Gastrocnemius medialis (tissue), 4 donors: ENCODE measurements around the gene KIT. TPM values are rescaled to one million over a fixed set of nuclear protein-coding genes. Genes with fewer than 3 reads are reported as not detected.

ENCODE experiments used
- ATAC-seq, 2 donors: fragments of 150-250 bp; one replicate each; pipeline ENCODE4 v1.9.1; 2016
- DNase-seq, 2 donors: peaks; one replicate each; pipeline ENCODE4 v3.0.0-alpha.2; 2019
- H3K27ac ChIP-seq, 4 donors: fragments of 200-600 bp; sonication (generic); 1 replicate in 1 of 4; 2 replicates in 3 of 4; pipeline ENCODE4 v1.5.1; 2016 to 2018; ENCODE audit warnings: mild to moderate bottlenecking in 2 of 4, moderate library complexity in 1 of 4
- H3K27me3 ChIP-seq, 3 donors: fragments of 200-600 bp; sonication (generic) in 2 of 3; 1 replicate in 1 of 3; 2 replicates in 2 of 3; pipeline versions ENCODE4 v1.5.1 to v1.6.0; 2016 to 2019; ENCODE audit warnings: mild to moderate bottlenecking in 1 of 3, moderate library complexity in 1 of 3
- H3K36me3 ChIP-seq, 2 donors: fragments of 200-600 bp; sonication (generic) in 1 of 2; one replicate each; pipeline ENCODE4 v1.5.1; 2017 to 2018
- H3K4me1 ChIP-seq, 2 donors: fragments of 200-600 bp; sonication (generic) in 1 of 2; one replicate each; pipeline ENCODE4 v1.5.1; 2016 to 2017; ENCODE audit warnings: mild to moderate bottlenecking in 2 of 2
- H3K4me3 ChIP-seq, 4 donors: fragments of 200-600 bp; sonication (generic) in 3 of 4; 1 replicate in 1 of 4; 2 replicates in 3 of 4; pipeline ENCODE4 v1.5.1; 2016 to 2019; ENCODE audit warnings: mild to moderate bottlenecking in 2 of 4
- H3K9me3 ChIP-seq, 3 donors: fragments of 200-600 bp; sonication (generic) in 2 of 3; 1 replicate in 1 of 3; 2 replicates in 2 of 3; pipeline ENCODE4 v1.5.1; 2016 to 2019
- POLR2A ChIP-seq, 2 donors: fragments of 450-650 bp; IDR thresholded peaks; one replicate each; pipeline ENCODE4 v1.6.1; 2017; ENCODE audit warnings: antibody characterized with exemption in 2 of 2, mild to moderate bottlenecking in 2 of 2, moderate library complexity in 2 of 2
- in situ Hi-C, 4 donors: fragments of 200-750 bp; cut with MboI; loops; one replicate each; pipeline versions ENCODE4 v1.15.0 to v1.8.0; 2017; ENCODE audit warnings: low sequenced_read_pairs in 4 of 4
- intact Hi-C: fragments of 100-400 bp; cut with DNase I; formaldehyde crosslinking; loops from one replicate; pipeline ENCODE4 v1.15.1; 2023; ENCODE audit warnings: low total_unique reads
- total RNA-seq, 4 donors: library from RNA; depleted of rRNA; stranded (reverse); fragments of >200 nt; gene quantifications; one replicate each; pipeline versions ENCODE4 v1.1.0 to v1.2.3, GENCODE V29; 2016
- TF ChIP-seq, protein P1 (sequence below), 5 experiments: fragments of 450-650 bp in 3 of 5; fragments of 200-600 bp in 2 of 5; sonication (generic) in 2 of 5; IDR thresholded peaks in 4 of 5; conservative IDR thresholded peaks in 1 of 5; 1 replicate in 4 of 5; 2 replicates in 1 of 5; pipeline ENCODE4 v1.5.1; 2016 to 2019; ENCODE audit warnings: antibody characterized with exemption in 5 of 5, mild to moderate bottlenecking in 3 of 5, moderate library complexity in 3 of 5

Gene KIT
- total RNA-seq, 4 donors from 2014 or later, result 0.62 to 2.9 (median 1.9) TPM

DNA sequence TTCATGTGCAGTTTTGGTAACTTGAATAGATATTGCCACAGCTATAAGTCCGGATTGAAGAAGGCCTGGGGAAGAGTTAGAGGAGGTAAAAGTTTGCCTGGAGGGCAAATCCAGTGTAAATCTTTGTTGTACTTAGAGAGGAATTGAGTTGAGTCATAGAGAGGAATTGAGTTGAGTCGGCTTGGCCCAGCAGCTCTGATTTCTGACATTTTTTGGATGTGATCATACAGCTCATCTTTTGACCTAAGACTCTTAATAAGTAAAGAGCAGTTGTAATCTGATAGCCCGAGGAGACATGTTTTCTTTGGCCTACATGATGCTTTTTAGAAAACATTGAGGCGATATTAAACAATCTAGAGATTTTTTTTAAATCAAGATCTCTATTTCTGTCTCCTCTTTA is 3.9 kb downstream of the KIT start:
- DNase-seq, result no peak
- ATAC-seq, result no peak
- TF ChIP-seq POLR2A (IDR thresholded peaks at IDR 0.05), result no peak
- TF ChIP-seq, protein P1, sequence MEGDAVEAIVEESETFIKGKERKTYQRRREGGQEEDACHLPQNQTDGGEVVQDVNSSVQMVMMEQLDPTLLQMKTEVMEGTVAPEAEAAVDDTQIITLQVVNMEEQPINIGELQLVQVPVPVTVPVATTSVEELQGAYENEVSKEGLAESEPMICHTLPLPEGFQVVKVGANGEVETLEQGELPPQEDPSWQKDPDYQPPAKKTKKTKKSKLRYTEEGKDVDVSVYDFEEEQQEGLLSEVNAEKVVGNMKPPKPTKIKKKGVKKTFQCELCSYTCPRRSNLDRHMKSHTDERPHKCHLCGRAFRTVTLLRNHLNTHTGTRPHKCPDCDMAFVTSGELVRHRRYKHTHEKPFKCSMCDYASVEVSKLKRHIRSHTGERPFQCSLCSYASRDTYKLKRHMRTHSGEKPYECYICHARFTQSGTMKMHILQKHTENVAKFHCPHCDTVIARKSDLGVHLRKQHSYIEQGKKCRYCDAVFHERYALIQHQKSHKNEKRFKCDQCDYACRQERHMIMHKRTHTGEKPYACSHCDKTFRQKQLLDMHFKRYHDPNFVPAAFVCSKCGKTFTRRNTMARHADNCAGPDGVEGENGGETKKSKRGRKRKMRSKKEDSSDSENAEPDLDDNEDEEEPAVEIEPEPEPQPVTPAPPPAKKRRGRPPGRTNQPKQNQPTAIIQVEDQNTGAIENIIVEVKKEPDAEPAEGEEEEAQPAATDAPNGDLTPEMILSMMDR (IDR thresholded peaks at IDR 0.05 in 4 of 5, conservative IDR thresholded peaks at IDR 0.05 in 1 of 5), result no peak
- no peak overlapping the region for H3K27ac ChIP-seq
- no peak overlapping the region for H3K4me3 ChIP-seq
- H3K27me3 ChIP-seq, result peaks cover 45 to 56% (median 51%) of the 10 kb centered on the region in 3 donors
- H3K4me1 ChIP-seq, result peaks cover 4 to 25% of the 10 kb centered on the region in 2 donors
- no peaks in the 10 kb centered on the region for H3K9me3 ChIP-seq
- in situ Hi-C loops (no loop called here), intact Hi-C loops (no loop called here)
- H3K36me3 ChIP-seq, result no peaks in the 10 kb centered on the region

DNA sequence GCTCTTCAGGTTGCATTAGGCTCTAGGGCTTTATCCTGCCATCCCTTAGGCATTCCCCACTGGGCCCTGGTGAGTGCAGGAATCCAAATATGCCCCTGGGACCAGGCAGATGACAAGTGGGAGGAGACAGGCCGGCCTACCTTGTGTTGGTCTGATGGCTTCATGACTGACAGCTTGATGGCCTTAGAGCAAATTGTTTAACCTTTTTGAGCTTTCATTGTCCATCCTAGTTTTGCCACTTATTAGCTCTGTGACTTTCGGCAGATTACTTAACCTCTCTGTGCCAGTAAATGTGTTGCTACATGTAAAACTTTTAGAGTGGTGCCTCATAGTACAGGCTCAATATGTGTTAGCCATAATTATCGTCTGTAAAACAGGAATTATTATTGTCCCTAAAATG is 4.4 kb downstream of the KIT start:
- DNase-seq, result no peak
- TF ChIP-seq, protein P1 (IDR thresholded peaks at IDR 0.05 in 4 of 5, conservative IDR thresholded peaks at IDR 0.05 in 1 of 5), result no peak
- TF ChIP-seq POLR2A (IDR thresholded peaks at IDR 0.05), result no peak
- Histone ChIP-seq H3K36me3 (no peaks in the 10 kb centered on the region), H3K27ac (no peak overlapping the region), H3K27me3 (peaks cover 45 to 56% (median 51%) of the 10 kb centered on the region in 3 donors), H3K4me3 (no peak overlapping the region), H3K4me1 (peaks cover 4 to 25% of the 10 kb centered on the region in 2 donors), H3K9me3 (no peaks in the 10 kb centered on the region)
- ATAC-seq, result no peak
- in situ Hi-C loops (no loop called here), intact Hi-C loops (no loop called here)

DNA sequence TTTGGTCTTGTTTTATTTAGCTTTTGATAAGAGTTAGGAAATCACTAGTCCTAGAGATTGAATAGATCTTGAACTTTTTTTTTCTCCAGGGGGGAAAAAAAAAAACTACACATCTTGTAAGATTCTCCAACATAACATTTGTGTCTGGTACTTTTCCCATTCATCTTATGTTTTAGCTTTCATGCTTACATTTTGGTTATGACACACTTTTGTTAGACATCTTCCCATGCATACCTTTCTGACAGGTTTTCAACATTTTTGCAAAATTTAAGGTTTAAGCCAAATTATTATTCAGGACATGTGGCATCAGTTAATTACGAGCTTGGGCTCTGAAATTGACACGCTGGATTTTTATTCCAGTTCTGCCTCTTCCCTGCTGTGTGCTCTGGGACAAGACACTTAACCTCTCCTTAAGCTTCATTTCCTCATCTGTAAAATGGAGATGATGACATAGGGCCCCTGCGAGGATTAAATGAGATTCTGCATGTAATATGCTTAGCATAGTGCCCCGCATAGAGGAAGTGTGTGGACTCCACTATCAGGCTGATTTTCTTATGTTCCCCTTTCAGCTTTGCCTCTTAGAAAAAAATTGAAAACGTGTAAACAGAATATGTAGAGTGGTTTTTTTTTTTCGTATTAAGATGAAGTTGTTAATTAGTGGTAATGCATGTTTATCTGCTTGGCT is 5.3 kb downstream of the KIT start:
- Histone ChIP-seq H3K4me1 (peaks cover 4 to 17% of the 10 kb centered on the region in 2 donors), H3K27me3 (peaks cover 42 to 48% (median 42%) of the 10 kb centered on the region in 3 donors)
- intact Hi-C loops, result no loop called here

DNA sequence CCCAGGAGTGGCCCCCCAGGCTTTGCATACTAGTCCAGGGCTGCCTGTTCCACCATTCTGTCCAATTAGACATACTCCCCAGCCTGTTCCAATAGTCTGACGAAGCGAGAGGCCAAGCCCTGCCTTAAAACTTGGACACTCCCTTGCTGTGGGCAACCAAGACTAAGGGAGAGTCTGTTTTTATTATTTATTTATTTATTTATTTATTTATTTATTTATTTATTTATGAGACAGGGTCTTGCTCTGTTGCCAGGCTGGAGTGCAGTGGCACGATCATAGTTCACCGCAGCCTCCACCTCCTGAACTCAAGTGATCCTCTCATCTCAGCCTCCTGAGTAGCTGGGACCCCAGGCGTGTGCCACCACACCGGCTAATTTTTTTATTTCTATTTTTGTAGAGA is 6.6 kb downstream of the KIT start:
- Histone ChIP-seq H3K27me3 (peaks cover 30 to 36% (median 33%) of the 10 kb centered on the region in 3 donors), H3K4me3 (no peak overlapping the region), H3K27ac (no peak overlapping the region), H3K36me3 (no peaks in the 10 kb centered on the region), H3K4me1 (peaks cover 0 to 3% of the 10 kb centered on the region in 2 donors), H3K9me3 (no peaks in the 10 kb centered on the region)
- DNase-seq (no peak), ATAC-seq (no peak)
- TF ChIP-seq, protein P1 (IDR thresholded peaks at IDR 0.05 in 4 of 5, conservative IDR thresholded peaks at IDR 0.05 in 1 of 5), result no peak
- no peak for TF ChIP-seq POLR2A (IDR thresholded peaks at IDR 0.05)
- in situ Hi-C loops, result no loop called here
- intact Hi-C loops, result no loop called here

More for the DNA sequence above, 5.3 kb downstream of the KIT start:
- Histone ChIP-seq H3K27ac (no peak overlapping the region), H3K36me3 (no peaks in the 10 kb centered on the region), H3K9me3 (no peaks in the 10 kb centered on the region), H3K4me3 (no peak overlapping the region)
- no peak for ATAC-seq
- in situ Hi-C loops, result no loop called here
- DNase-seq, result no peak
- TF ChIP-seq, protein P1 (IDR thresholded peaks at IDR 0.05 in 4 of 5, conservative IDR thresholded peaks at IDR 0.05 in 1 of 5), result no peak
- TF ChIP-seq POLR2A (IDR thresholded peaks at IDR 0.05), result no peak
